Osteocyte (in vitro differentiated cells): Measurements from ENCODE around the gene COMP. TPM values are rescaled to one million over a fixed set of nuclear protein-coding genes. Genes with fewer than 3 reads are reported as not detected.

Source experiments
- DNase-seq: peaks from one replicate; pipeline ENCODE4 v3.0.0; 2021; ENCODE audit warnings: mixed read lengths; ENCODE audit not compliant: unreplicated experiment; ENCODE audit errors: extremely low spot score
- H3K27ac Mint-ChIP-seq: one replicate; pipeline ENCODE4 v1.8.0; 2021; ENCODE audit warnings: mild to moderate bottlenecking, mixed read lengths; ENCODE audit not compliant: unreplicated experiment
- H3K27me3 Mint-ChIP-seq: one replicate; pipeline ENCODE4 v1.8.0; 2021; ENCODE audit warnings: mixed read lengths; ENCODE audit not compliant: unreplicated experiment
- H3K36me3 Mint-ChIP-seq: one replicate; pipeline ENCODE4 v1.8.0; 2021; ENCODE audit warnings: mixed read lengths; ENCODE audit not compliant: unreplicated experiment
- H3K4me1 Mint-ChIP-seq: one replicate; pipeline ENCODE4 v1.8.0; 2021; ENCODE audit warnings: mixed read lengths; ENCODE audit not compliant: unreplicated experiment
- H3K4me3 Mint-ChIP-seq: one replicate; pipeline ENCODE4 v1.8.0; 2021; ENCODE audit warnings: mild to moderate bottlenecking, moderate library complexity, mixed read lengths; ENCODE audit not compliant: unreplicated experiment
- H3K9me3 Mint-ChIP-seq: one replicate; pipeline ENCODE4 v1.8.0; 2021; ENCODE audit warnings: mixed read lengths; ENCODE audit not compliant: unreplicated experiment
- CTCF ChIP-seq: fragments of 200-600 bp; sonication (generic); IDR thresholded peaks from 2 replicates; pipeline ENCODE4 v1.5.0; 2021; ENCODE audit warnings: antibody characterized with exemption, mild to moderate bottlenecking, moderate library complexity
- total RNA-seq: library from RNA; stranded (reverse); gene quantifications from 2 replicates; pipeline ENCODE4 v1.2.1, GENCODE V29; 2021

COMP gene
- total RNA-seq, 1 donor from 2014 or later: 0.13 TPM

DNA sequence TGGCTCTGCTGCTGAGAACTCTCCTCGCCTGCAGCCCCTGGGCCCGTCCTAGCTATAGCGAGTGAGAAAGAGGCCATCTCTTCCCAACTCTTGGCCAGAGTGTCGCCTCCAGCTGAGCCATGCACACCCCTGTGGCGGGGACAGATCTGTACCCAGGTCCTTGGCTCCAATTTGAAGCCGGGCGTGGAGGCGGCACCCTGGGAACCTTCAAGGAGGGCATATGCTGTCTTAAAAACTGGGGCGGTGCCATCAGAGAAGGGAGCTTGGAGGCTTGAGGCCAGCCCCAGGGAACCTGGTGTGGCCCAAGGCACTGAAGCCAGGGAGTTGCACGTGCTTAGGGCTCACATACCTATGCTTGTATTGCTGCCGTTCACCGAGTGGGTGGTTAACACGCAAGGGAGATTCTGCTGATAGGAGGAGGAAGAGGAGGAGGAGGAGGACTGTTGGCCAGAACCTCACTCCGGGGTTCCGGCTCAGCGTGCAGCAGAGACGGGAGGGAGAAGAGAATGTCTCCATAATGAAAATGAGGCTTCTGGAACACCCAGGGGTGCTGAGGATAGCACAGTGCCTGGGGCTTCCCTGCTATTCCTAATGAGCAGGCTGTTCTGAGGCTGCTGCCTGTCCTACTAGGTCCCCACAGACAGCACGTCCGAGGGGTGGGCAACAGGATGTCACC is 40.7 kb downstream of the COMP start:
- H3K27ac Mint-ChIP-seq: no peak overlapping the region
- no peaks in the 10 kb centered on the region for H3K27me3 Mint-ChIP-seq

DNA sequence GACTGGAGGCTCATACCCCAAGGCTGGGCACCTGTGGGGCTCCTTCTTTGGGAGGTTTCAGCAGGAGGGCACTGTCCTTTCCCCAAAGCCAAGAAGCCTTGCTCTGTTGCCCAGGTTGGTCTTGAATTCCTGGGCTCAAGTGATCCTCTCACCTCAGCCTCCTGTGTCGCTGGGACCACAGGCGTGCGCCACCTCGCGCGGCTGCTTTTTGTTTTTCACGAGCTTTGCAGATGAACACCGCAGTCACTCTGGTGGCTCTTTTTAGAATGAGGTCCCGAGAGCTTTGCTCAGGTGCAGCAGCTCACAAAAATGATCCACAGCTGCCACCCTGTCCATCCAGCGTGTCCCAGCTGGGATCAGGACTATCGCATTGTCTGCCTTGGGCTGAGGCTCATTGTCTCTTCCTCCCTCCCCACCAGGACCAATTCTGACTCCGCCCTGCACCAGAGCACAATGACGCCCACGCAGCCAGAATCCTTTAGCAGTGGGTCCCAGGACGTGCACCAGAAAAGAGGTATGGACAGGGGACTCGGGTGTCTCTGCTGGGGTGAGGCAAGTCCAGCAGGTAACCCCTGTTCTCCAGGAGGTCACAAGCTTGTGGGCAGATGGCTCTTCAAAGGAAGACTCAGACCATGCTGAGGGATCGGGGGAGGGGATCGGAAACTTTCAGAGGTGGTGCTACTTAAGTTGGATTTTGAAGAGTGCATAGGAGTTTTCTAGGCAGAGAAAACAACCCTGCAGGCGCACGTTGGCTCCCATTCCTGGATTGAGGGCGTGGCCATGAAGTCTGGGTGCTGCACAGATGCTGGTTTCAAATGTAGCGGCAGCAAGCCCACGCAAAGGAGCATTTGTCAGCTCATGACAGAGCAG is 41.5 kb downstream of the COMP start:
- H3K27me3 Mint-ChIP-seq: no peaks in the 10 kb centered on the region
- H3K9me3 Mint-ChIP-seq: no peaks in the 10 kb centered on the region
- no peaks in the 10 kb centered on the region for H3K4me1 Mint-ChIP-seq
- no peak for TF ChIP-seq CTCF
- H3K36me3 Mint-ChIP-seq: peaks cover 17% of the 10 kb centered on the region
- H3K4me3 Mint-ChIP-seq: no peak overlapping the region
- no peak for DNase-seq
- H3K27ac Mint-ChIP-seq: no peak overlapping the region

More for the DNA sequence above, 40.7 kb downstream of the COMP start:
- no peak for DNase-seq
- H3K4me3 Mint-ChIP-seq: no peak overlapping the region
- peaks cover 17% of the 10 kb centered on the region for H3K36me3 Mint-ChIP-seq
- TF ChIP-seq CTCF: no peak
- H3K4me1 Mint-ChIP-seq: no peaks in the 10 kb centered on the region
- H3K9me3 Mint-ChIP-seq: no peaks in the 10 kb centered on the region

- Mint-ChIP-seq H3K4me3 (no peak overlapping the region), H3K27ac (no peak overlapping the region), H3K27me3 (no peaks in the 10 kb centered on the region), H3K4me1 (no peaks in the 10 kb centered on the region), H3K36me3 (peaks cover 10% of the 10 kb centered on the region), H3K9me3 (no peaks in the 10 kb centered on the region)
- TF ChIP-seq CTCF: no peak
- DNase-seq: no peak
Measured at GRCh38 chr19:18746401-18747325, 44.4 kb downstream of the COMP start.

DNA sequence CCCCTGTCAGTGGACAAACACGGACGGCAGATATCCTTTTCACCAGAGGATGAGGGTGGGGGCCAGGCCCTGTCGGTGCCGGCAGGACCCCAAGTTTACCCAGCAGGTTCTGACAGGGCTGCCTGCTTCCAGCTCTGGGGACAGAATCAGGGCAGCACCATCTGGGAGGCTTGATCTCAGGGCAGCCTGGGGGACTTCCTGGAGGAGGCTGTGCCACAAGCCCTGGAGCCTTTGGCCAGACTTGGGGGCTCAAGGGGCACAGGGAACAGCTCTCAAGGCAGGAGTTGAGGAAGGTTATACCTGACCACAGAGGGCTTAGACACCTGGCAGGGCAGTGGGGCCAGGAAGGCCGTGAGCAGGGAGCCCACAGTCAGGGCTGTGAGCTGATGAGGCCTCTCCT is 45.2 kb downstream of the COMP start:
- H3K4me1 Mint-ChIP-seq: no peaks in the 10 kb centered on the region
- no peak for TF ChIP-seq CTCF
- H3K4me3 Mint-ChIP-seq: no peak overlapping the region
- no peak overlapping the region for H3K27ac Mint-ChIP-seq
- no peak for DNase-seq
- H3K9me3 Mint-ChIP-seq: no peaks in the 10 kb centered on the region
- peaks cover 7% of the 10 kb centered on the region for H3K36me3 Mint-ChIP-seq
- no peaks in the 10 kb centered on the region for H3K27me3 Mint-ChIP-seq
